NCI-H2171 (cell line): ENCODE data around the gene C9orf57.
"Not testable (repeated sequence)": the region's sequence is repeated elsewhere in the genome, so short reads cannot be mapped to it uniquely, and the experiment has no call there.

Source experiments
- DNase-seq: peaks from one replicate; lab custom pipeline; 2025; lab: John Stamatoyannopoulos, UW

Gene C9orf57

GRCh38 chr9:72060513-72060912 lies at the start of gene C9orf57:
Gene C9orf57, minus strand, starts transcription at chr9:72060613. Its CDS starts 1,282 bp downstream, at chr9:72059331.
- DNase-seq = no peak

GRCh38 chr9:72102520-72102919 lies 42.1 kb upstream of the C9orf57 start:
- no peak for DNase-seq

DNA sequence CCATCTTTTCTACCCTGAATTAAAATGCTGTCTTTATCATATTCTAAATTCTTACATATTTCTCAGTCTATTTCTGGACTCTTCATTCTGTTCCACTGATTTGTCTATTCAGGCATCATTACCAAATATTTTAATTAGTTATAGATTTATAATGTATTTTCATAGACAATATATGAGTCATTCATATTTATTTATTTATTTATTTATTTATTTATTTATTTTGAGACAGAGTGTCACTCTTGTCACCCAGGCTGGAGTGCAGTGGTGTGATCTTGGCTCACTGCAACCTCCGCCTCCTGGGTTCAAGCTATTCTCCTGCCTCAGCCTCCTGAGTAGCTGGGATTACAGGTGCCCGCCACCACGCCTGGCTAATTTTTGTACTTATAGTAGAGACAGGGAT lies 35.1 kb upstream of the C9orf57 start:
- DNase-seq = not testable (repeated sequence)

DNA sequence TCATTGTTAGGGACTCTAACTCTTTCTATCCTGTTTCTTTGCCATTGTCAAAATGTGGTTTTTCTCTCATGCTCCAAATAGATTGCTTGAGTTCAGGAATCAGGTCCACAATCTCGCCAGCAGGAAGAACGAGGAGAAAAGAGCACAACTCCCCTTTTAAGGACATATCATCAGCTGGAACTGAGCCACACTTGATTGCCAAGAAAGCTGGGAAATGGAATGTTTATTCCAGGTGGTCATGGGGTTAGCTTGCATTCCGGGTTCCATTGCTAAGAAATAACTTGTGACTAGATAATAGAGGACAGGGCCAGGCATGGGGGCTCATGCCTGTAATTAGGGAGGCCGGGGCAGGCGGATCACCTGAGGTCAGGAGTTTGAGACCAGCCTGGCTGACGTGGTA lies 32.4 kb upstream of the C9orf57 start:
- no peak for DNase-seq

DNA sequence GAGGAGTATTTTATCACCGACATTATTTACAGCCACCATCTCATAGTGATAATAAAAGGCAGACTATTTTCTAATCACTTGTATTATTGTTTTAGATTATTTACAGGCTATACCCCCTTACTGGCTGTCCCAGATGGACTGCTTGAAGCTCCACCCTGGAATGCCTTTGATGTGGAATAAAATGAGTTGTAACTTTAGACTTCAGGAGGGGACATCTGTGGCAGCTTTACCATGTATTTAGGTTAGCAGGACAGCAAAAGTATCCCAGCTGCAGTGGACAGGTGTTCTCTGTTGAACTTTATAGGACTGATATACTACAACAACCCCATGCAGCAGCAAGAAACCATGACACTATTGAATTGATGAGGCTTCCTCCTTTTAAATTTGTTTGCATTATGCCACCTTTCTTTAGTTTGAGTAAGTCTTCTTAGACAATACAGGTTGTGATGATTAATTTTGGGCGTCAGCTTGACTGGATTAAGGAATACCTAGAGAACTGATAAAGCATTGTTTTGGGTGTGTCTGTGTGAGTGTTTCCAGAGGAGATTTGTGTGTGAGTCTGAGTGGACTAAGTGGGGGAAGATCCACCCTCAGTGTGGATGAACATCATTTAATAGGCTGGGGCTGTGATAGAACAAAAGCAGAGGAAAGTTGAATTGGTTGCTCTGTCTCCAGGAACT lies 29.2 kb upstream of the C9orf57 start:
- DNase-seq = no peak

DNA sequence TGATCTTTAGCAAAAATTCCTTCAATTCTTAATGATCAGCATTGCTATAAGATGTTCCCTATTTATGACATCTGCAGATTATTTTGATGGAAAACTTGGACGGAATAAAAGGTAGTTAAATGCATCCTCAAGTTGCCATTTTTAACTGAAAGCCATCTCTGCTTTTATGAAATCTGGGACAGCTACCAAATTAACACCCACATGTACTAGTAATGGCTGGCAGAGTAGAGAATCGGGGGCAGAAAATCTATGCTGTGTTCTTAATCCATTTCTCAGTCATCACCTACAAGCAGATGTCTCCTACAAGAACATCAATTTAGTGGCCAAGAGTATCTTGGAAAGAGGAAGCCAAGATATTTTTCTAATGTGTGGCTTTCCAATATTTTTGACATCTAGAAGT lies 22.1 kb upstream of the C9orf57 start:
- no peak for DNase-seq

DNA sequence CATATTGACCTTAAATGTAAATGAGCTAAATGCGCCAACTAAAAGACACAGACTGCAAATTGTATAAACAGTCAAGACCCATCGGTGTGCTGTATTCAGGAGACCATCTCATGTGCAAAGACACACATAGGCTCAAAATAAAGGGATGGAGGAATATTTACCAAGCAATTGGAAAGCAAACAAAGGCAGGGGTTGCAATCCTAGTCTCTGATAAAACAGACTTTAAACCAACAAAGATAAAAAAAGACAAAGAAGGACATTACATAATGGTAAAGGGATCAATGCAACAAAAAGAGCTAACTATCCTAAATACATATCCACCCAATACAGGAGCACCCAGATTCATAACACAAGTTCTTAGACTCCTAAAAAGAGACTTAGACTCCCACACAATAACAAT lies 14.3 kb upstream of the C9orf57 start:
- not testable (repeated sequence) for DNase-seq

GRCh38 chr9:72065076-72065475 lies 4.7 kb upstream of the C9orf57 start:
- DNase-seq = no peak

- no peak for DNase-seq
Measured at GRCh38 chr9:72052122-72052521, 8.3 kb downstream of the C9orf57 start.

- DNase-seq = no peak
Measured at GRCh38 chr9:72048850-72049249, 11.6 kb downstream of the C9orf57 start.

GRCh38 chr9:72046630-72047456 lies 13.6 kb downstream of the C9orf57 start:
- DNase-seq = no peak

GRCh38 chr9:72044095-72044494 lies 16.3 kb downstream of the C9orf57 start:
- DNase-seq = no peak

DNA sequence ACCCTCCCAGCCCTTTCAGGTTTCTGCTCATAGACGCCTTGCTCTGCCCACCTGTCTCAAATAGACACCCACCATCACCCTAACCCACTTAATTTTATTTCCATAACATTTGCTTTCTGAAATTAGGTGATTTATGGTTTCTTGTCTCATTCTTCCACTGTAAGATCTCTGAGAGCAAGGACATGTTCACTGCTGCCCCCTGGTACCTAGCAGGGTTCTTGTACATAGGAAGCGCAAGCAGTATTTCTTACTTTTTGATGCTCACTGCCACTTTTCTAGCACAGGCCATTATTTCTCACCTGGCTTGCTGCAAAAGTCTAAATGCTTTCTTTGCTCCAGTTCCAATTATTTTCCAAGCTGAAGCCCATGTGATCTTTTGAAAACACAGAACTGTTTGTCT lies 16.8 kb downstream of the C9orf57 start:
- DNase-seq = no peak

DNA sequence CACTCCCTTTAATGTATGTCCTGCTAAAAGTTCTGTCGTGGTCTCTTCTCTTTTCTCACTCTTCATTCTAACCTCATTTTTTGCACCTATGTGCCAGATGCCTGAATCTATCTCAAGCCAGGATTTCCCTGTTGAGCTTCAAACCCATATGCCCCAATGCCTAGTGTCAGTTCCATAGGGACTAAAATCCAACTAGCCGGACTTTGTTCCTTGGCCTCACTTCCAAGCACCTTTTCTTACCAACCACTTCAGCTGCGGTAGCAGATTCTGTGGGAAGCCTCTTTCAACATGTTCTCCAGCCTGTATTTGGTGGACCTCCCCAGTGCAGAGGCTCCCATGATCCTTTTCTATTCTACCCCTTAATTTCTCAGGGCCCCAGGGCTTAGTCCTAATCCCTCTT lies 17.5 kb downstream of the C9orf57 start:
- DNase-seq = no peak

DNA sequence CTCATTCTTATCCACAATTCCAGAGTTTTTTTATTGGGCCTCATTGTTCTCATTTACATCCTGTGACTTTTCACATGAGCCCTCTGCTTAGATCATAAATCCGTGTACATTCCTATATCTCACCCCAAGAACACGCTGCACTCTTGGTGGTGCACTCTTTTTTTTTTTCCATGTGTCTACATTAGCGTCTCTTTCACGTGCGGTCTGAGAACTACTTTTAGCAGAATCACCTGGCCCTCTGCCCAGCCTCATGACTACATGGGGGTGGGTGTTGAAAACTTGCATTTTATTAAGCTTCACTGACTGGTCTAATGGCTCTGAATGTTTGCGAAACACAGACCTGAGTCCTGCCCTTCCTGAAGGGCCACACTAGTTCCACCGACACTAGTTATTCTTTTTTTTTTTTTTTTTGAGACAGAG lies 18.6 kb downstream of the C9orf57 start:
- DNase-seq = no peak

DNA sequence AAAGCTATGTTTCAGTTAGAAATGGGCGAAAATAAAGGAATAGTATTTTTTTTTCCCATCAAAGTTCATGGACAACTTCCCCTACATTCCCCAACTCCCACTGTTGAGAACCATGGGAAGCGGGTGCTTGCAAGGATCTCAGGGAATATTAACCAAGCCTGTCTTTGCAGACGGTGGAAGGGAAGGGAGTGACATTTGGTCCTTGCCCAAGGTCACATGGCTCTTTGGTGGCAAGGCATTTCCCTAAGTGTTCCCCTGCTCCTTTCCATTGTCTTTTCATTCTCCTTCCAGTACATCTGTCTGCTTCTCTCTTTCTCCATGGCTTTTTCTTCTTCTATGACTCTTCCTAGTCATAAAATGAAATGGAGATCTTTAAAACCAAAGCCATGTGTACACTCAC lies 19.0 kb downstream of the C9orf57 start:
- DNase-seq = no peak

- DNase-seq = no peak
Measured at GRCh38 chr9:72039532-72039931, 20.9 kb downstream of the C9orf57 start.

DNA sequence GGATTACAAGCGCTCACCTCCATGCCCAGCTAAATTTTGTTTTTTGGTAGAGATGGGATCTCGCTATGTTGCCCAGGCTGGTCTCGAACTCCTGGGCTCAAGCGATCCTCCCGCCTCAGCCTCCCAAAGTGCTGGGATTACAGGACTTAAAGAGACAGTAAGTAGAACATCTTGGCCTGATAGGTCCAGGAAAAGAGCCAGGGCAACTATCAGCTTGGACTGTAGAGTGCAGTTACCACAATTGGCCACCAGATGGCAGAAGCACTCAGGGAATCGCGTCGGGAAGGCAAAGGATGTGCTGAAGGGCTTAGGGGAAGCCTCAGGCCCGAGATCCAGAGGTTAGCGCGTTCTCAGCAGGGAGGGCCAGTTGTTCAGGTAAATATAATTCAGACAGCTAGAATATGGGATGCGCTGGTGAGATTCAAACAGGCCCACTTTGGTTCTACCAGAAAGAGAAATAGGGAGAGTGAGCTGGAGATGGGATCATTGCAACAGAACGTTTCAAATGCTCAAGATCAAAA lies 21.5 kb downstream of the C9orf57 start:
- no peak for DNase-seq

- DNase-seq = no peak
Measured at GRCh38 chr9:72038408-72038807, 22.0 kb downstream of the C9orf57 start.

DNA sequence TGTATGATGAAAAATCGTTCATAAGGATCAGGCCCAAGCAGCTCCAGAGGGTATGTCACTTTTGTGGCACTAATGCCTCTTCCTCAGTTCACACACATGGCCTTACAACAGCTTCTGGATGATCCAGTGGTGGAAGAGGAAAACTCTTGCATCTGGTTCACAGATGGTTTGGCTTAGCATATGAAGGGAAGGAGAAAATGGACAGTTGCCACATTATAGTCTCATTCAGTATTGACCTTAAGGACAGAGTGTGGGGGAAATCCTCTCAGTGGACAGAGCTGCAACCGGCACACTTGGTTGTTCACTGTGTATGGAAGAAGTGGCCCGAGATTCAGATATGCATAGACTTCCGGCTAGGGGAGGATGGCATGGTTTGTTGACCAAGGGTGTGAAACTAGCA lies 22.8 kb downstream of the C9orf57 start:
- DNase-seq = no peak

DNA sequence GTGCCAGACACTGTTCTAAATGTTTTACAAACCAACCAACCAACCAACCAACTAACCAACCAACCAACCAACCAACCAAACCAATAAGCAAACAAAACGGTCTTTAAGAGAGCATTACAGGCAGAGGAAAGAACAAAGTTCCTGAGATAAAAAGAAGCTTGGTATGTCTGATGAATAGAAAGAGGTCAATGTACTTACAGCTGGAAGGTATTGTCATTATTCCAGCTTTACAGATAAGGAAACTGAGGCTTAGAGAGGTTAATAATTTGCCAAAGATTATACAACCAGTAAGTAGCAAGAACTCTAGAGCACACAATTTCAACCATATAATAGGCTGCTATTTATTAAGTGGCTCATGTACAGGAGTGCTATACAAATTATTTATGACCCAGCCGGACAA lies 29.6 kb downstream of the C9orf57 start:
- no peak for DNase-seq

DNA sequence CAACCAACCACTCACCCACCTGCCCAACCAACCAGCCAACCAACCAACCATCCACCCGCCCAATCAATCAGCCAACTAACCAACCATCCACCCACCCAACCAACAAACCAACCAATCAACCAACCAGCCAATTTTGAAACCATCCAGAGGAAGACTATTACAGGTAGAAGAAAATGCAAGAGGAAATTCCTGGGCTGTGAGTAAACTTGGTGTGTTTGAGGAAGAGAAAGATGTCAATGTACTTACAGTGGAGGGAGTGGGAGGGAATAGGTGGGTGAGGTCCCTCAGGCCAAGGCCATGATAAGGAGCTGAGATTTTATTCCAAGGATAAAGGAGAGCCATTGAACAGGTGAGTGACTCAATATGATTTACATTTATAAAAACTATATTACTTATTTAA lies 30.4 kb downstream of the C9orf57 start:
- no peak for DNase-seq

DNA sequence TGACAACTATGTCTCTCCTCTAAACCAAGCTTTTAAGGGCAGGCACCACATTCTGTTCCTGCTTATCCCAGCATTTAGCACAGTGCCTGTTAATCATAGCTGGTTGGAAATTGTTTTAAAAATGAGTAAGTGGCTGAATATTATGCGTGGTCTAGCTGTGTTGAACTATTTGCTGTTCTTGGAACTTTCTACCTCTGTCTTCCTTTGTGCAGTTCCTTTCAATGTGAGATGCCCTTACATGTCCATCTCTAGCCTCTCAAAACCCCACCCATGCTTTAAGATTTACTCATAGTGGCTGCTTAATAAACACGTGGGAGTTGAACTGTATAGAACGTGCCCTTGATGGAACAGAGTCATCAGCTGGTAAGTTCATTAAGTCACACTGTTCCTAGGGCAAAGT lies 34.5 kb downstream of the C9orf57 start:
- DNase-seq = no peak
